NCI-H2081 treated with DMSO at 0.1 percent for 48 hours (cell line): Measurements from ENCODE around the gene IRF9.
"Not testable (repeated sequence)": the region's sequence is repeated elsewhere in the genome, so short reads cannot be mapped to it uniquely, and the experiment has no call there.

Experiments
- DNase-seq: peaks from one replicate; lab custom pipeline; 2025; lab: John Stamatoyannopoulos, UW

The IRF9 gene

GRCh38 chr14:24194873-24195185, 33.8 kb downstream of the IRF9 start:
- DNase-seq = no peak

- DNase-seq = peak; percentile 12
These were observed 34.4 kb downstream of the IRF9 start, which contains the start of gene TM9SF1 for GRCh38 chr14:24195186-24196070. TSS of gene TM9SF1 (minus strand) at chr14:24195441. CDS start at chr14:24195019, 422 bp downstream.

GRCh38 chr14:24196071-24197055, 35.3 kb downstream of the IRF9 start:
- DNase-seq = no peak

- DNase-seq = no peak
These were observed 36.0 kb downstream of the IRF9 start for GRCh38 chr14:24197056-24197450.

- DNase-seq = no peak
These were observed 37.9 kb downstream of the IRF9 start for GRCh38 chr14:24198814-24199524.

- not testable (repeated sequence) for DNase-seq
These were observed 41.5 kb downstream of the IRF9 start for GRCh38 chr14:24202538-24202937.

GRCh38 chr14:24203249-24203886, 42.3 kb downstream of the IRF9 start:
- DNase-seq = not testable (repeated sequence)

GRCh38 chr14:24204163-24205146, 43.4 kb downstream of the IRF9 start:
- DNase-seq = no peak

GRCh38 chr14:24206260-24207103, 45.4 kb downstream of the IRF9 start:
- DNase-seq = no peak

- no peak for DNase-seq
These were observed 46.1 kb downstream of the IRF9 start for GRCh38 chr14:24207104-24207551.

GRCh38 chr14:24207625-24208024, 46.6 kb downstream of the IRF9 start:
- no peak for DNase-seq

- DNase-seq = no peak
These were observed 50.2 kb downstream of the IRF9 start for GRCh38 chr14:24211311-24211710.

- peak; percentile 78 for DNase-seq
These were observed 52.1 kb downstream of the IRF9 start, which contains the start of gene CHMP4A for GRCh38 chr14:24212924-24213865. TSS of gene CHMP4A (minus strand) at chr14:24213488. CDS start at chr14:24213439, 49 bp downstream.

GRCh38 chr14:24213866-24214662, 53.0 kb downstream of the IRF9 start:
- no peak for DNase-seq

GRCh38 chr14:24215495-24216344, 54.7 kb downstream of the IRF9 start, which contains the start of gene MDP1:
TSS of gene MDP1 (minus strand) at chr14:24216066. CDS start at chr14:24215955, 111 bp downstream.
- DNase-seq = peak; percentile 39
